Peyer's patch (tissue), 4 donors: ENCODE data around the gene SF3B4.

Experiments used
- POLR2A ChIP-seq, 2 donors: fragments of 450-650 bp; IDR thresholded peaks; one replicate each; pipeline ENCODE4 v1.5.1; 2017; ENCODE audit warnings: antibody characterized with exemption in 2 of 2, mild to moderate bottlenecking in 2 of 2, moderate library complexity in 2 of 2
- TF ChIP-seq, protein P1 (sequence below), 6 experiments: fragments of 450-650 bp in 4 of 6; fragments of 200-600 bp in 2 of 6; sonication (generic) in 1 of 6; IDR thresholded peaks; one replicate each; pipeline ENCODE4 v1.5.1; 2017 to 2019; ENCODE audit warnings: antibody characterized with exemption in 6 of 6, mild to moderate bottlenecking in 3 of 6, moderate library complexity in 1 of 6

DNA sequence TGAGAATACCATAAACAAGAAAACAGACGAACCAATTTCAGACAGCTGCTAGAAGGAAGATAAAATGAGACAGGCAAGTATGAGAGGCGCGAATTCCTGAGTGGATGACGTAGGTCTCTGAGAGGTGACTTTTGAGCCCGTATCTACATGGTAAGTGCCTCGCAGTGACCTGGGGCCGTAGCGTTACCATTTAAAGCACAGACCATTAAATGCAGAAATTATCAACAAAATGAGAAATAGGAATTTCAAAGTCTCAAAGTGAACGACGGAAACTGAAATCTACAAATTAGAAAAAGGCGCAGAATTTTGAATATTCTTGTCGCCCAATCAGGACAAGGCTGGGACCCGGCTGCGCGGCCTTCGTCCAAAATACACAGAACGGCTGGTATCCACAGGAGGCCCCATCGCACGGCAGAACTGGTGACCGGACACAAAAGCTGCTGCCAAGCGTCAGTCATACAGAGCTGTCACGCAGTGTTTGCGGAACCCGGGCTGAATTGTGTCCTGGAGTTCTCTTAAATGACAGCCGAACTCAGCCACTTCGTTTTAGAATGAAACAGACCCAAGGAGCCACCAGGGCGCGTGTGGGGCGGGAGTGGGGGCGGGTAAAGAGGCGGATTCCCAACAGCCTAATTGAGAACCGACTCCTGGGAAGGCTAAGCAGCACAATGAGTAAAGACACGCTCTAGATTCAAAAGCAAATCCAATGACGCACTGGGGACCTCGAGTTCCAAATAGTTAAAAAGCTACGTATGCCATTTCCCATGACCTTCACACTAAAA is 42.1 kb downstream of the SF3B4 start:
- TF ChIP-seq, protein P1, sequence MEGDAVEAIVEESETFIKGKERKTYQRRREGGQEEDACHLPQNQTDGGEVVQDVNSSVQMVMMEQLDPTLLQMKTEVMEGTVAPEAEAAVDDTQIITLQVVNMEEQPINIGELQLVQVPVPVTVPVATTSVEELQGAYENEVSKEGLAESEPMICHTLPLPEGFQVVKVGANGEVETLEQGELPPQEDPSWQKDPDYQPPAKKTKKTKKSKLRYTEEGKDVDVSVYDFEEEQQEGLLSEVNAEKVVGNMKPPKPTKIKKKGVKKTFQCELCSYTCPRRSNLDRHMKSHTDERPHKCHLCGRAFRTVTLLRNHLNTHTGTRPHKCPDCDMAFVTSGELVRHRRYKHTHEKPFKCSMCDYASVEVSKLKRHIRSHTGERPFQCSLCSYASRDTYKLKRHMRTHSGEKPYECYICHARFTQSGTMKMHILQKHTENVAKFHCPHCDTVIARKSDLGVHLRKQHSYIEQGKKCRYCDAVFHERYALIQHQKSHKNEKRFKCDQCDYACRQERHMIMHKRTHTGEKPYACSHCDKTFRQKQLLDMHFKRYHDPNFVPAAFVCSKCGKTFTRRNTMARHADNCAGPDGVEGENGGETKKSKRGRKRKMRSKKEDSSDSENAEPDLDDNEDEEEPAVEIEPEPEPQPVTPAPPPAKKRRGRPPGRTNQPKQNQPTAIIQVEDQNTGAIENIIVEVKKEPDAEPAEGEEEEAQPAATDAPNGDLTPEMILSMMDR (IDR thresholded peaks at IDR 0.05): peak in 3 of 6 experiments; percentile 8 to 18 (median 17)
- peak; percentile 63 to 66 for TF ChIP-seq POLR2A (IDR thresholded peaks at IDR 0.05)
